ENCODE data around the gene CDK6. TPM values are rescaled to one million over a fixed set of nuclear protein-coding genes. Genes with fewer than 3 reads are reported as not detected.

CDK6 gene
- polyA plus RNA-seq, 2 of the 4 experiments (the other 2 are of a cell fraction): 13.6 to 25.9 TPM

- TF ChIP-seq FOSL2 (IDR thresholded peaks at IDR 0.05) (no peak), FOSL2 (CRISPR knock-in tag; IDR thresholded peaks at IDR 0.05) (no peak), TP53 (CRISPR knock-in tag; IDR thresholded peaks at IDR 0.05) (no peak), HEYL (CRISPR knock-in tag; IDR thresholded peaks at IDR 0.05) (no peak), ESRRA (IDR thresholded peaks at IDR 0.05; ENCODE audit: borderline replicate concordance, low read length) (no peak)
- FAIRE-seq (no peak), DNase-seq (ENCODE audit: low read depth in 1 of 2, low spot score in 1 of 2) (no peak), ATAC-seq (no peak)
- H3K9me3 ChIP-seq: no peaks in the 10 kb centered on the region
- H3K27ac ChIP-seq: no peak overlapping the region
- POLR2A ChIA-PET: no interaction called here
- H3K4me3 ChIP-seq: no peak overlapping the region
- H3K4me2 ChIP-seq: no peak overlapping the region
- H3K4me1 ChIP-seq: peaks cover 36% of the 10 kb centered on the region
- CTCF ChIA-PET: interaction anchor here (0.9 to 2.8 kb wide), 5 partner anchors 93 to 118 kb away, joined by 3 to 18 read pairs (median 3); no protein-coding TSS in a partner anchor
- WGBS (ENCODE audit: missing lambda C conversion rate): 93% methylated on average over 3 of the region's 3 CpGs
Observed at GRCh38 chr7:92714767-92715166, 121.6 kb downstream of the CDK6 start.

- DNase-seq (ENCODE audit: low read depth in 1 of 2, low spot score in 1 of 2) (no peak), FAIRE-seq (no peak), ATAC-seq (no peak)
- ChIA-PET POLR2A (no interaction called here), CTCF (interaction anchor here (0.9 to 2.8 kb wide), 4 partner anchors 93 to 119 kb away, joined by 3 to 18 read pairs (median 3); no protein-coding TSS in a partner anchor)
- H3K27ac ChIP-seq: peak overlapping the region in 1 of 2 experiments; percentile 34; a peak in 2 of 6 replicates
- TF ChIP-seq EHMT2 (IDR thresholded peaks at IDR 0.05; ENCODE audit: low read depth) (no peak), HES2 (IDR thresholded peaks at IDR 0.05) (no peak), JUNB (IDR thresholded peaks at IDR 0.05) (no peak), RCOR1 (IDR thresholded peaks at IDR 0.05; ENCODE audit: low read depth, low read length) (no peak), JUN (IDR thresholded peaks at IDR 0.05) (no peak), RNF2 (IDR thresholded peaks at IDR 0.05; ENCODE audit: borderline replicate concordance, low read depth) (no peak), CHD2 (IDR thresholded peaks at IDR 0.05; ENCODE audit: low read length, partially characterized antibody) (no peak), KDM1A (IDR thresholded peaks at IDR 0.05; ENCODE audit: low read depth) (no peak), ESRRA (IDR thresholded peaks at IDR 0.05; ENCODE audit: borderline replicate concordance, low read length) (no peak), RAD21 (conservative IDR thresholded peaks at IDR 0.05 in 1 of 2, IDR thresholded peaks at IDR 0.05 in 1 of 2) (no peak), HMGXB4 (CRISPR knock-in tag; IDR thresholded peaks at IDR 0.05; ENCODE audit: borderline replicate concordance) (no peak), GATA3 (IDR thresholded peaks at IDR 0.05; ENCODE audit: borderline replicate concordance) (no peak), KDM5A (IDR thresholded peaks at IDR 0.05) (no peak), HOXA7 (CRISPR knock-in tag; IDR thresholded peaks at IDR 0.05) (no peak), ZNF302 (CRISPR knock-in tag; IDR thresholded peaks at IDR 0.05) (no peak), TP53 (CRISPR knock-in tag; IDR thresholded peaks at IDR 0.05) (no peak), CEBPB (IDR thresholded peaks at IDR 0.05) (no peak), NFE2L2 (conservative IDR thresholded peaks at IDR 0.05; ENCODE audit: low read length) (no peak)
- H3K4me2 ChIP-seq: no peak overlapping the region
- 89% methylated on average over 3 of the region's 3 CpGs for WGBS (ENCODE audit: missing lambda C conversion rate)
- H3K4me3 ChIP-seq: no peak overlapping the region
- H3K4me1 ChIP-seq: peaks cover 41% of the 10 kb centered on the region
- no peaks in the 10 kb centered on the region for H3K9me3 ChIP-seq
Observed at GRCh38 chr7:92714280-92714679, 122.1 kb downstream of the CDK6 start.

- no peak for ATAC-seq
- Histone ChIP-seq H3K4me1 (peaks cover 26% of the 10 kb centered on the region; the same call in 2 of the 3 replicates), H3K4me2 (no peak overlapping the region), H3K4me3 (no peak overlapping the region), H3K27ac (0 out of 6 replicates have a peak overlapping the region, but pooled peaks of 1 of the 2 experiments have one; percentile 1), H3K9me3 (0 out of 3 replicates have a peak, but pooled peaks cover 5% of the 10 kb centered on the region)
- POLR2A ChIA-PET: no interaction called here
- no peak for FAIRE-seq
- TF ChIP-seq PBX3 (IDR thresholded peaks at IDR 0.05) (no peak), POLR2AphosphoS2 (conservative IDR thresholded peaks at IDR 0.05; ENCODE audit: low read length) (no peak), ZFP36 (IDR thresholded peaks at IDR 0.05; ENCODE audit: borderline replicate concordance, partially characterized antibody) (no peak), BCL3 (IDR thresholded peaks at IDR 0.05) (no peak), NR3C1 (IDR thresholded peaks at IDR 0.05) (no peak), PHF8 (IDR thresholded peaks at IDR 0.05; ENCODE audit: borderline replicate concordance, low read depth) (no peak), RFX5 (IDR thresholded peaks at IDR 0.05) (no peak), MYC (IDR thresholded peaks at IDR 0.05; ENCODE audit: borderline replicate concordance, low read length) (no peak), KDM1A (IDR thresholded peaks at IDR 0.05; ENCODE audit: low read depth) (no peak)
- CTCF ChIA-PET: interaction anchor here (1.1 to 2.0 kb wide), 4 partner anchors 10 to 122 kb away, joined by 4 to 5 read pairs (median 4); no protein-coding TSS in a partner anchor
- WGBS (ENCODE audit: missing lambda C conversion rate): 86% methylated on average over 4 of the region's 4 CpGs
- DNase-seq (ENCODE audit: low read depth in 1 of 2, low spot score in 1 of 2): no peak
Observed at GRCh38 chr7:92709912-92710311, 126.5 kb downstream of the CDK6 start.

Measured in A549 (cell line).